Measurements from ENCODE around the gene CENPU. TPM values are rescaled to one million over a fixed set of nuclear protein-coding genes. Genes with fewer than 3 reads are reported as not detected.
"Not testable (repeated sequence)": the region's sequence is repeated elsewhere in the genome, so short reads cannot be mapped to it uniquely, and the experiment has no call there.

The CENPU gene
- polyA plus RNA-seq, 1 experiment = 3.0 TPM

GRCh38 chr4:184666670-184667069 is 67.2 kb downstream of the CENPU start:
- no peak for TF ChIP-seq CTCF (IDR thresholded peaks at IDR 0.05; ENCODE audit: insufficient read depth, low read depth, low read length)
- DNase-seq (ENCODE audit: low read depth) = no peak
- H3K36me3 ChIP-seq (ENCODE audit: control insufficient read depth, insufficient read depth, low read length) = peaks cover 11% of the 10 kb centered on the region
- CTCF ChIA-PET = no interaction called here
- H3K4me3 ChIP-seq (ENCODE audit: low read depth, low read length) = no peak overlapping the region
- POLR2A ChIA-PET = no interaction called here
- no peaks in the 10 kb centered on the region for H3K27me3 ChIP-seq (ENCODE audit: control insufficient read depth, insufficient read depth, low read length)

DNA sequence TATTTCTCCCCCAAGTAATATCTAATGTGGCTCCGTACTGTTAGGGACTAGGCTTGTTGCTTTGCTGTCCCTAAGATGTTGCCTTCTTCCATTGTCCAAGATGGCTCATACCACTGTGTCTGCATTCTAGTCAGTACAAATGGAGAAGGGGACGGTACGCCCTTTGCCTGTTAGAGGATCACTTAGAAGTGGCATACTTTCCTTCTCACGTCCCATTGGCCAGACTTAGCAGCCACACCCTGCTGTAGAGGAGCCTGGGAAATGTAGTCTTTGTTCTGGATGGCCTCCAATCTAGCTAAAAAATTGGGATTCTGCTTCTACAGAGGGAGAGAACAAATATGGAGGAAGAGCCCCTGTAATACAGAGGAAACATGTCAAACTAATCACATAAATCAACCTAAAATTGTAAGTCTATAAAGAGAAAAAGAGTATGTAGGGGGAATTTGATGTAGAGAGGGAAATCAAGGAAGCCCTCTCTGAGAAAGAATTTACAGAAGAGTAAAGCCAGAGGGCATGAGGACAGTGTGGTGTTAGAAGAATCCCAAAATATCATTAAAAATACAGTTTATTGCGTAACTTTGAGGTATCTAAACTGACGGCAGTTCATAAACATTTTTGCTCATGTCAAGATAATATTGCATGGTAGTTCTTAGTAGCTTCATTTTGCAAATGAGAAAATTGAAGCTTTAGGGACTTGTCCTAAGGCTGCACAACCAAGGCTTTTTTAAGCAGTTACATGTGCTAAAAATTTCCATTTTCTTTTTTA is 69.3 kb downstream of the CENPU start:
- CTCF ChIA-PET = interaction anchor here (1.3 kb wide), 1 partner anchor 20 kb away, joined by 3 read pairs; no protein-coding TSS in a partner anchor
- no peak overlapping the region for H3K4me3 ChIP-seq (ENCODE audit: low read depth, low read length)
- H3K36me3 ChIP-seq (ENCODE audit: control insufficient read depth, insufficient read depth, low read length) = peaks cover 11% of the 10 kb centered on the region
- POLR2A ChIA-PET = no interaction called here
- no peak for TF ChIP-seq CTCF (IDR thresholded peaks at IDR 0.05; ENCODE audit: insufficient read depth, low read depth, low read length)
- H3K27me3 ChIP-seq (ENCODE audit: control insufficient read depth, insufficient read depth, low read length) = no peaks in the 10 kb centered on the region
- no peak for DNase-seq (ENCODE audit: low read depth)

DNA sequence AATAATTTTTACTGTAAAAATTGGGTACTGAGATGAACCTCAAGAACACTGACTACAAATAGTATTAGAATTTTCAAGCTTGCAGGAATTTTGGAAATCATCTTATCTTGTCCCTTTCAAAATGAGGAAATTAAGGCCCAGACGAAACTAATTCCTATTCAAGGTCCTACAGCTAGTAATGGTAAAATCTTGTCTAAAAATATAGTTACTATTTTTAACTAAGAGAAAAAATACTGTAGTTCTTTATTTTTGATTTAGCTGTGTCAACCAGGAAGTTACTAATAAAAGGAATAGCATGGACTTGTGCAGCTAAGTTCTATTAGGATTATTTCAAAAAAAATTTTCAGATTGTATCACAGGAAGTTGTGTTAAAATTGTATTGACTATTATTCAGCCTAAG is 71.7 kb downstream of the CENPU start:
- POLR2A ChIA-PET = no interaction called here
- no peak overlapping the region for H3K4me3 ChIP-seq (ENCODE audit: low read depth, low read length)
- H3K27me3 ChIP-seq (ENCODE audit: control insufficient read depth, insufficient read depth, low read length) = no peaks in the 10 kb centered on the region
- CTCF ChIA-PET = interaction anchor here (0.7 to 1.4 kb wide), 3 partner anchors 8 to 101 kb away, joined by 3 to 4 read pairs (median 3); no protein-coding TSS in a partner anchor
- H3K36me3 ChIP-seq (ENCODE audit: control insufficient read depth, insufficient read depth, low read length) = peaks cover 1% of the 10 kb centered on the region; the same call in 1 of the 2 replicates
- no peak for TF ChIP-seq CTCF (IDR thresholded peaks at IDR 0.05; ENCODE audit: insufficient read depth, low read depth, low read length)
- DNase-seq (ENCODE audit: low read depth) = no peak

GRCh38 chr4:184660978-184661377 is 72.9 kb downstream of the CENPU start:
- no peak for TF ChIP-seq CTCF (IDR thresholded peaks at IDR 0.05; ENCODE audit: insufficient read depth, low read depth, low read length)
- Histone ChIP-seq H3K36me3 (ENCODE audit: control insufficient read depth, insufficient read depth, low read length) (no peaks in the 10 kb centered on the region), H3K4me3 (ENCODE audit: low read depth, low read length) (no peak overlapping the region), H3K27me3 (ENCODE audit: control insufficient read depth, insufficient read depth, low read length) (no peaks in the 10 kb centered on the region)
- ChIA-PET POLR2A (no interaction called here), CTCF (no interaction called here)
- DNase-seq (ENCODE audit: low read depth) = no peak

- H3K27me3 ChIP-seq (ENCODE audit: control insufficient read depth, insufficient read depth, low read length); DNase-seq (ENCODE audit: low read depth); H3K4me3 ChIP-seq (ENCODE audit: low read depth, low read length); POLR2A ChIA-PET; H3K36me3 ChIP-seq (ENCODE audit: control insufficient read depth, insufficient read depth, low read length): not testable (repeated sequence)
- CTCF ChIA-PET = interaction anchor here (1.2 kb wide), 1 partner anchor 31 kb away, joined by 3 read pairs; no protein-coding TSS in a partner anchor
These were observed 76.1 kb downstream of the CENPU start for GRCh38 chr4:184657820-184658219.

Measured in BJ (cell line).